ENCODE data around the gene KCTD11.

Gene KCTD11

GRCh38 chr17:7370853-7371252 lies 18.9 kb downstream of the KCTD11 start:
- in situ Hi-C loops (cut with HindIII; ENCODE audit: low sequenced_read_pairs): no loop called here
- no peak for DNase-seq (ENCODE audit: low read depth, low spot score)
- no peak overlapping the region for H3K4me3 ChIP-seq (ENCODE audit: low read depth, low read length)
- no peak for TF ChIP-seq CTCF (IDR thresholded peaks at IDR 0.05; ENCODE audit: low read depth, low read length)

DNA sequence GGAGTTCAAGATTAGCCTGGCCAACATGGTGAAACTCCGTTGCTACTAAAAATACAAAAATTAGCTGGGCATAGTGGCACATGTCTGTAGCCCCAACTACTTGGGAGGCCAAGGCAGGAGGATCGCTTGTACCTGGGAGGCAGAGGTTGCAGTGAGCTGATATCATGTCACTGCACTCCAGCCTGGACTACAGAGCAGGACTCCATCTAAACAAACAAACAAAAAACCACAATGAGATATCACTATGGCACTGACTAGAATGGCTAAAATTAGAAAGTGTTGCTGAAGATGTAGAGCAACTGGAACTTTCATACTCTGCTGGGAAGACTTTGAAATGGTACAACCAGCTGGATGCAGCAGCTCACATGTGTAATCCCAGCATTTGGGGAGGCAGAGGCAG lies 22.4 kb downstream of the KCTD11 start:
- no peak for TF ChIP-seq CTCF (IDR thresholded peaks at IDR 0.05; ENCODE audit: low read depth, low read length)
- H3K4me3 ChIP-seq (ENCODE audit: low read depth, low read length): no peak overlapping the region
- DNase-seq (ENCODE audit: low read depth, low spot score): no peak
- in situ Hi-C loops (cut with HindIII; ENCODE audit: low sequenced_read_pairs): no loop called here

GRCh38 chr17:7379134-7379533 lies 27.2 kb downstream of the KCTD11 start:
- H3K4me3 ChIP-seq (ENCODE audit: low read depth, low read length): no peak overlapping the region
- in situ Hi-C loops (cut with HindIII; ENCODE audit: low sequenced_read_pairs): no loop called here
- TF ChIP-seq CTCF (IDR thresholded peaks at IDR 0.05; ENCODE audit: low read depth, low read length): no peak
- no peak for DNase-seq (ENCODE audit: low read depth, low spot score)

- no peak for TF ChIP-seq CTCF (IDR thresholded peaks at IDR 0.05; ENCODE audit: low read depth, low read length)
- in situ Hi-C loops (cut with HindIII; ENCODE audit: low sequenced_read_pairs): no loop called here
- H3K4me3 ChIP-seq (ENCODE audit: low read depth, low read length): no peak overlapping the region
- DNase-seq (ENCODE audit: low read depth, low spot score): no peak
Measured at GRCh38 chr17:7380321-7380720, 28.4 kb downstream of the KCTD11 start.

GRCh38 chr17:7380855-7381683 lies 29.1 kb downstream of the KCTD11 start, which contains the start of gene TNK1:
Gene TNK1, plus strand, starts transcription at chr17:7381089. Its CDS starts 1,838 bp downstream, at chr17:7382927.
- no peak within 1 kb of the TSS for H3K4me3 ChIP-seq (ENCODE audit: low read depth, low read length)
- DNase-seq (ENCODE audit: low read depth, low spot score): no peak
- no peak for TF ChIP-seq CTCF (IDR thresholded peaks at IDR 0.05; ENCODE audit: low read depth, low read length)
- in situ Hi-C loops (cut with HindIII; ENCODE audit: low sequenced_read_pairs): no loop called here

GRCh38 chr17:7382901-7383300 lies 30.9 kb downstream of the KCTD11 start:
- in situ Hi-C loops (cut with HindIII; ENCODE audit: low sequenced_read_pairs): no loop called here
- DNase-seq (ENCODE audit: low read depth, low spot score): no peak
- H3K4me3 ChIP-seq (ENCODE audit: low read depth, low read length): no peak overlapping the region
- no peak for TF ChIP-seq CTCF (IDR thresholded peaks at IDR 0.05; ENCODE audit: low read depth, low read length)

Data from astrocyte of the spinal cord (primary cell).